ENCODE measurements around the gene ADCY4.

The ADCY4 gene

GRCh38 chr14:24272467-24272866, 62.4 kb downstream of the ADCY4 start:
- DNase-seq = peak in 1 of 3 donors; percentile 26

GRCh38 chr14:24271834-24272263, 63.0 kb downstream of the ADCY4 start:
- DNase-seq = no peak

- DNase-seq = peak; percentile 88 to 95 (median 93)
These were observed 63.6 kb downstream of the ADCY4 start, which contains the start of gene RABGGTA for GRCh38 chr14:24271134-24271833. Gene RABGGTA (minus strand): TSS chr14:24271597. CDS start chr14:24271115, 482 bp downstream.

GRCh38 chr14:24270537-24271133, 64.2 kb downstream of the ADCY4 start:
- no peak for DNase-seq

- no peak for DNase-seq
These were observed 64.8 kb downstream of the ADCY4 start for GRCh38 chr14:24269910-24270536.

GRCh38 chr14:24269368-24269767, 65.5 kb downstream of the ADCY4 start:
- no peak for DNase-seq

Measured in suppressor macrophage treated with lipopolysaccharide for 1 hour (primary cell).